Nephron (organoid): ENCODE measurements around the gene NDUFS2.

Experiments used
- H3K27ac Mint-ChIP-seq, 3 experiments: 2 replicates each; pipeline ENCODE4 v1.8.0; 2020; ENCODE audit warnings: mixed read lengths in 3 of 3, mild to moderate bottlenecking in 2 of 3, moderate library complexity in 1 of 3
- H3K27me3 Mint-ChIP-seq: 2 replicates; pipeline ENCODE4 v1.8.0; 2021; ENCODE audit warnings: low read depth, mild to moderate bottlenecking, moderate library complexity, mixed read lengths
- H3K36me3 Mint-ChIP-seq: 2 replicates; pipeline ENCODE4 v1.8.0; 2020; ENCODE audit warnings: low read depth, mixed read lengths
- H3K4me1 Mint-ChIP-seq: 2 replicates; pipeline ENCODE4 v1.8.0; 2020; ENCODE audit warnings: mixed read lengths
- H3K4me3 Mint-ChIP-seq, 3 experiments: 2 replicates each; pipeline ENCODE4 v1.8.0; 2020; ENCODE audit warnings: mild to moderate bottlenecking in 3 of 3, mixed read lengths in 3 of 3, moderate library complexity in 2 of 3
- H3K9me3 Mint-ChIP-seq: 2 replicates; pipeline ENCODE4 v1.8.0; 2020; ENCODE audit warnings: mixed read lengths
- TF ChIP-seq, protein P1 (sequence below), 3 experiments: fragments of 200-600 bp; sonication (generic); IDR thresholded peaks; one replicate each; pipeline ENCODE4 v1.5.0; 2021; ENCODE audit warnings: antibody characterized with exemption in 3 of 3; ENCODE audit not compliant: unreplicated experiment in 3 of 3

The NDUFS2 gene

GRCh38 chr1:161162806-161163205, 39.4 kb upstream of the NDUFS2 start:
- H3K9me3 Mint-ChIP-seq: no peaks in the 10 kb centered on the region
- peaks cover 50% of the 10 kb centered on the region for H3K36me3 Mint-ChIP-seq
- H3K4me3 Mint-ChIP-seq: peak overlapping the region; percentile 29 to 92 (median 57)
- H3K27ac Mint-ChIP-seq: peak overlapping the region in 1 of 3 experiments; percentile 5
- H3K4me1 Mint-ChIP-seq: peaks cover 60% of the 10 kb centered on the region
- H3K27me3 Mint-ChIP-seq: no peaks in the 10 kb centered on the region
- TF ChIP-seq, protein P1, sequence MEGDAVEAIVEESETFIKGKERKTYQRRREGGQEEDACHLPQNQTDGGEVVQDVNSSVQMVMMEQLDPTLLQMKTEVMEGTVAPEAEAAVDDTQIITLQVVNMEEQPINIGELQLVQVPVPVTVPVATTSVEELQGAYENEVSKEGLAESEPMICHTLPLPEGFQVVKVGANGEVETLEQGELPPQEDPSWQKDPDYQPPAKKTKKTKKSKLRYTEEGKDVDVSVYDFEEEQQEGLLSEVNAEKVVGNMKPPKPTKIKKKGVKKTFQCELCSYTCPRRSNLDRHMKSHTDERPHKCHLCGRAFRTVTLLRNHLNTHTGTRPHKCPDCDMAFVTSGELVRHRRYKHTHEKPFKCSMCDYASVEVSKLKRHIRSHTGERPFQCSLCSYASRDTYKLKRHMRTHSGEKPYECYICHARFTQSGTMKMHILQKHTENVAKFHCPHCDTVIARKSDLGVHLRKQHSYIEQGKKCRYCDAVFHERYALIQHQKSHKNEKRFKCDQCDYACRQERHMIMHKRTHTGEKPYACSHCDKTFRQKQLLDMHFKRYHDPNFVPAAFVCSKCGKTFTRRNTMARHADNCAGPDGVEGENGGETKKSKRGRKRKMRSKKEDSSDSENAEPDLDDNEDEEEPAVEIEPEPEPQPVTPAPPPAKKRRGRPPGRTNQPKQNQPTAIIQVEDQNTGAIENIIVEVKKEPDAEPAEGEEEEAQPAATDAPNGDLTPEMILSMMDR (IDR thresholded peaks at IDR 0.05; ENCODE audit: unreplicated experiment in 3 of 3): no peak

GRCh38 chr1:161163793-161164192, 38.4 kb upstream of the NDUFS2 start:
- peaks cover 43% of the 10 kb centered on the region for H3K36me3 Mint-ChIP-seq
- H3K27ac Mint-ChIP-seq: peak overlapping the region; percentile 0 to 68 (median 5)
- H3K4me3 Mint-ChIP-seq: peak overlapping the region; percentile 29 to 92 (median 45)
- H3K9me3 Mint-ChIP-seq: no peaks in the 10 kb centered on the region
- no peaks in the 10 kb centered on the region for H3K27me3 Mint-ChIP-seq
- peaks cover 55% of the 10 kb centered on the region for H3K4me1 Mint-ChIP-seq
- TF ChIP-seq, protein P1 (IDR thresholded peaks at IDR 0.05; ENCODE audit: unreplicated experiment in 3 of 3): no peak

- Mint-ChIP-seq H3K27ac (peak overlapping the region; percentile 40 to 93 (median 88)), H3K36me3 (peaks cover 41% of the 10 kb centered on the region), H3K27me3 (no peaks in the 10 kb centered on the region), H3K4me3 (peak overlapping the region; percentile 64 to 88 (median 83)), H3K9me3 (no peaks in the 10 kb centered on the region), H3K4me1 (peaks cover 47% of the 10 kb centered on the region)
- TF ChIP-seq, protein P1 (IDR thresholded peaks at IDR 0.05; ENCODE audit: unreplicated experiment in 3 of 3): no peak
Measured at GRCh38 chr1:161164901-161165610, 37.1 kb upstream of the NDUFS2 start.

DNA sequence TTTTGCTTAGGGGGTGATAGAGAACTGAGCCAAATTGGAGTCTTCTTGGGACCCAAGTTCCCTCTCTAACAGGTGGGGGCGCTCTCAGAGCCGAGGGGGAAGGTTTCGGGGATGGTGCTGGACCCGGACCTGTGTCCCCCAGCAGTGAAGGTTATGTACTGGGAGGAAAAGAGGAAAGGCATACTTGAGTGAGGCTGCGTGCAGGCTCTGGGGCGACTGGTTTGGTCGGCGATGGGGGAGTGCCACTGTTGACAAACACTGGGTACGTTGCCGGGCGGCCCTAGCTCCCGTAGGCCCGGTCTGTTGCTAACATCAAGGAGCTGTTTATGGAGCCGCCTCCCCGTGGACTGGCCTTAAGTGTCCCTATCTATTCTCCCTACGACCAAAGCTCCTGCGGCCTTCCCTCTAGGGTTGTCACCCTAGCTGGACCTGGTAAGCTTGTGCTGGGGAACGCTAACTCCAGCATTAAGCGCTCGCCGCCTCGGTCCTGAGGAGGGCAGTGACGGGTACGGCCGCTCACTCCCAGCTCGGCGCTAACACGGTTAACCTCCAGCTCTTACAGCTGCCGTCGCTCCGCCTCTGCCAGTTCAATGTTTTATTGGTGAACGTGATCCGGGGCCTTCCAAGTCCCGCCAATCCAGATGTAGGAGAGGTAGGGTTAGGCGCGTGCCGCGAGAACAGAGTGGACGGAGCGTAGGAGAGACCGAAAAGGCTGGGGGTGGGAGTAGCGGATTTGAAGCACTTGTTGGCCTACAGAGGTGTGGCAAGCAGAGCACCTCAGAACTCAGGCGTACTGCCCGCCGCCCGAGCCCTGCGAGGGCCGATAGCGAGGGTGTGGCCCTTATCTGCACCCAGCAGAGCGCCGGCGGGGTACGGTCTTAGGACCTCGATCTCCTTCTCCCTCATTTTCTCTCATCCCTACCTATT, 36.2 kb upstream of the NDUFS2 start, which contains the start of gene PPOX:
PPOX (plus strand) TSS at position 685 of the 927 bp plus-strand sequence. CDS start 422 bp downstream, outside the sequence.
- H3K4me3 Mint-ChIP-seq: peak within 1 kb of the TSS; percentile 83 to 94 (median 88)

GRCh38 chr1:161166669-161167548, 35.3 kb upstream of the NDUFS2 start:
- no peaks in the 10 kb centered on the region for H3K9me3 Mint-ChIP-seq
- H3K27ac Mint-ChIP-seq: peak overlapping the region; percentile 88 to 93 (median 90)
- peaks cover 33% of the 10 kb centered on the region for H3K4me1 Mint-ChIP-seq
- TF ChIP-seq, protein P1 (IDR thresholded peaks at IDR 0.05; ENCODE audit: unreplicated experiment in 3 of 3): no peak
- H3K27me3 Mint-ChIP-seq: no peaks in the 10 kb centered on the region
- peaks cover 42% of the 10 kb centered on the region for H3K36me3 Mint-ChIP-seq
- H3K4me3 Mint-ChIP-seq: peak overlapping the region; percentile 83 to 94 (median 88)

More for the DNA sequence above, 36.2 kb upstream of the NDUFS2 start, which contains the start of gene PPOX:
- H3K27me3 Mint-ChIP-seq: no peaks in the 10 kb centered on the region
- H3K36me3 Mint-ChIP-seq: peaks cover 41% of the 10 kb centered on the region
- peak within 1 kb of the TSS; percentile 88 to 93 (median 90) for H3K27ac Mint-ChIP-seq
- H3K9me3 Mint-ChIP-seq: no peaks in the 10 kb centered on the region
- H3K4me1 Mint-ChIP-seq: peaks cover 41% of the 10 kb centered on the region
- TF ChIP-seq, protein P1 (IDR thresholded peaks at IDR 0.05; ENCODE audit: unreplicated experiment in 3 of 3): peak; percentile 27 to 48 (median 46)
